ENCODE measurements around the gene NEDD4.

GRCh38 chr15:55872471-55872870, 120.9 kb downstream of the NEDD4 start:
- TF ChIP-seq CTCF (IDR thresholded peaks at IDR 0.05; ENCODE audit: low read length) (no peak), EZH2 (IDR thresholded peaks at IDR 0.05; ENCODE audit: borderline replicate concordance, low read length) (no peak)

Measured in OCI-LY1 (cell line).